Stimulated activated naive B cell treated with anti-CD40 and anti-IgM and Interleukin-4, amounts not matched to agents 10 μg/mL and 1 μg/mL and 100 μg/mL, for 72 hours (primary cell): ENCODE results near the gene GPR68.
A peak's percentile ranks its signal among the peaks of the same experiment; 100 is the strongest.

ENCODE experiments used
- ATAC-seq, 2 donors: fragments of 150-1000 bp; cut with Tn5 transposase; replicated peaks; 2 replicates each; pipeline ENCODE4 v1.10.0; 2021; ENCODE audit warnings: moderate library complexity in 1 of 2
- DNase-seq: peaks from one replicate; pipeline ENCODE4 v3.0.0; 2021
- H3K27ac Mint-ChIP-seq: one replicate; pipeline ENCODE4 v1.8.0; 2022; ENCODE audit warnings: mild to moderate bottlenecking, mixed read lengths
- H3K27me3 Mint-ChIP-seq, 2 donors: one replicate each; pipeline ENCODE4 v1.8.0; 2022; ENCODE audit warnings: mixed read lengths in 2 of 2
- H3K36me3 Mint-ChIP-seq, 2 donors: one replicate each; pipeline ENCODE4 v1.8.0; 2022; ENCODE audit warnings: mixed read lengths in 2 of 2, mild to moderate bottlenecking in 1 of 2
- H3K4me1 Mint-ChIP-seq, 2 donors: one replicate each; pipeline ENCODE4 v1.8.0; 2022; ENCODE audit warnings: mixed read lengths in 2 of 2, mild to moderate bottlenecking in 1 of 2
- H3K4me3 Mint-ChIP-seq, 2 donors: one replicate each; pipeline ENCODE4 v1.8.0; 2022; ENCODE audit warnings: mild to moderate bottlenecking in 2 of 2, mixed read lengths in 2 of 2, moderate library complexity in 1 of 2
- H3K9me3 Mint-ChIP-seq, 2 donors: one replicate each; pipeline ENCODE4 v1.8.0; 2022; ENCODE audit warnings: mixed read lengths in 2 of 2, mild to moderate bottlenecking in 1 of 2

Gene GPR68

DNA sequence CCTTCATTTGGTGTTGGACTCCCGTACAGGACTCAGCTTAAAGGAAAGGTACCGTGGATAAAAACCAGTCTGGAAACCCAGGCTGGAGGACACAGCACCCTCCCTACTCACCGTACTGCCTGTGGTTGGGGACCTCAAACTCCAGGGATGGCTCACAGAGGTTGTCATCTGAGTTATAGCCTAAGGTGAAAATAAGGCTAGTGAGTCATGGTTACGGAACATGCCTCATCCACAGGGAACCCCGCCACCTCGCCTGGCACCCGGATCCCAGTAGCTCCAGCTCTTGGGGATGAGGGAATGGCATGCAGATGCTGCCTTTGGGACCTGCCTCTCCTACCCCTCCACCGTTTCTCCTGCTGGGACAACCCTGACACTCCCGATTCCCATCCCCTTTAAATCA lies 36.8 kb upstream of the GPR68 start:
- peaks cover 0 to 1% of the 10 kb centered on the region in 2 donors for H3K9me3 Mint-ChIP-seq
- H3K4me3 Mint-ChIP-seq, result no peak overlapping the region
- peaks cover 45 to 61% of the 10 kb centered on the region in 2 donors for H3K36me3 Mint-ChIP-seq
- DNase-seq, result no peak
- no peaks in the 10 kb centered on the region for H3K27me3 Mint-ChIP-seq
- H3K27ac Mint-ChIP-seq, result peak overlapping the region; percentile 90
- ATAC-seq, result no peak
- H3K4me1 Mint-ChIP-seq, result peaks cover 15 to 22% of the 10 kb centered on the region in 2 donors

DNA sequence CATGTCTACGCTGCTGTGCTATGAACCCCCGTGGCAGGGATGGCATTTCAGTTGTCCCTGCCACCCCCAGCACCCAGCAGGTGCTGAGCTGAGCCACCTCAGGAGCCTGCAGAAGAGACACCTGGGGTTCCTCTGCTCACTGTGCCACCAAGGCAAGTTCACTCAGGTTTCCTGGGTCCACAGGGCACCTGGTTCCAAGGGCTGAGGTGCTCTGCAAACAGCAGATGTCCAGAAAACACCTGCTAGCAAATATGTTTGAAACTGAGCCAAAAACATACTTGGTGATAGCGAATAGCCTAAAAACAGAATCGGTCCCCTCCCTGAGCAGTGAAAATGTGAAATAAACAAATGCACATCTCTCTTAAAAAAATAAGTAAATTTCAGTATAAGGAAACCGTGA lies 35.6 kb upstream of the GPR68 start:
- Mint-ChIP-seq H3K27ac (no peak overlapping the region), H3K27me3 (no peaks in the 10 kb centered on the region), H3K36me3 (peaks cover 40 to 54% of the 10 kb centered on the region in 2 donors), H3K4me1 (peaks cover 6 to 10% of the 10 kb centered on the region in 2 donors), H3K9me3 (peaks cover 0 to 1% of the 10 kb centered on the region in 2 donors), H3K4me3 (no peak overlapping the region)
- DNase-seq (no peak), ATAC-seq (no peak)

DNA sequence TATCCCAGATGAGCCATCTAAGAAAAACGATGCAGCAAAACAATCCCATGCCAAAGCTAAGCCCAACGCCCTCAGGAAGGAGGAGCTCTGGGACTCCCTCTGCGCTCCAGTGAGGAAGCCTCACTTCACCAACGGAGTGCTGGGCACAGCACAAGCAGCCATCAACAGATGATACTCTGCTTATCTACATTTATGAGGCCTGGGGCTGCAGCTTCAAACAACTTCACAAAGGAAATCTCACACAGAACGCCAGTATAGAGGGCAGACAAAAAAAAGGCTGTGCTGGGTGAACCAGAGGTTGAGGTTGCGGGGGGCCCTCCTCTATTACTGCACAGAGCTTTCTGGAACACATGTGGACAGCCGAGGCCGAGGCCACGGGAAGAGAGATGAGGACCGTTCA lies 34.9 kb upstream of the GPR68 start:
- Mint-ChIP-seq H3K27me3 (no peaks in the 10 kb centered on the region), H3K4me3 (no peak overlapping the region), H3K36me3 (peaks cover 46 to 53% of the 10 kb centered on the region in 2 donors), H3K27ac (peak overlapping the region; percentile 56), H3K4me1 (peaks cover 1 to 2% of the 10 kb centered on the region in 2 donors), H3K9me3 (peaks cover 0 to 1% of the 10 kb centered on the region in 2 donors)
- DNase-seq (no peak), ATAC-seq (no peak)

DNA sequence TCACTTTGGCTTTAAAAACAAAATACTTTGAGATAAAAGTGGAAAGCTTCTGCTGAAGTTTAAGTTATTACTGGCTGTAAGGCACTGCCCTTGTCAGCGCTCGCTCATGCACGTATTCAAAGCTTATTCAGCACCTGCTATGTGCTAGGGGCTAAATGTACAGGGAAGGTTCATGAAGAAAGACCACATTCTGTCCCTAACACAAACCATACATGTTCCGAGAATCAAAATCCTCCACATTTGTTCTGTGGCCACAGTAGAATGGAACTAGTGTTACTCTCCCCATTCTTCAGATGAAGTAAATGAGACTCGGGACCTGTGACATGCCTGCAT lies 33.8 kb upstream of the GPR68 start:
- Mint-ChIP-seq H3K27ac (peak overlapping the region; percentile 51), H3K36me3 (peaks cover 44 to 48% of the 10 kb centered on the region in 2 donors), H3K9me3 (peaks cover 0 to 1% of the 10 kb centered on the region in 2 donors), H3K4me3 (no peak overlapping the region), H3K4me1 (no peaks in the 10 kb centered on the region), H3K27me3 (no peaks in the 10 kb centered on the region)
- DNase-seq (no peak), ATAC-seq (no peak)

DNA sequence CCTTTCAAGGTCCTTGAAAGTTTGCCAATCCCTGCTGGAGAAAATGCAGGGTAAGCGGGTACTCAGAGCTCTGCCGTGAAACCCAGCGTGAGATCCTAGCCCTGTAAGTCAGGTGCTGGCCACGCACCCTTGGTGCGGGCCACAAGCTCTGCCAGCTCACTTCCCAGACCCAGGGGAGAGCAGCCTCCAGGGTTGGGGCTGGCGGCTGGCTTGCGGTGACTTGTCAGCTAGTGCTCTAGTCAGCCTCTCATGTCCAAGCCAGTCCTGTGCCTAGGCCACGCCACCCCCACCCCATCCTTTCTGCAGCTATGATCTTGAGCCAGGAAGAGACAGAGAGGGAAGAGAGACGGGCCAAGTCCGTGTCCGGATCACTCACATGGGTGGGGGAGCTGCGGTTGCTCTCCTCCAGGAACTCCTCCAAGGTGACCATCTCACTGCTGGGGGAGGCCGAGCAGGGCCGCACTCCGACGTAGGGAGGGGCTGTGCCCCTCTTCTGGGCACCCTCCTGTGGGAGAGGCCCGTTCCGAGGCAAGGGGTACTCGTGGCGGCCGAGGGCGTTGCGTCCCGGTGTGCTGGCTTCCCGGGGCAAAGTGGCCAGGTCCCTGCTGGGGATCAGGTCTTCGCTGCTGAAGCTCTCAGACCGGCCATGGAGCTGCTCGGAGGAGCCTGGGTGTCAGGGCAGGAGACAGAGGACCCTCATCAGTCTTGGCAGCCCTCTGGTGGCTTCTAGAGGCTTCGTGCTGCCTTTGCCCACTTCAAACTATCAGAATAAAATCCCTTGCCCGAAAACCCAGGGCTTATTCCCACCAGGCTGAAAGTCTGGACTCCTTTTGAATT lies 33.3 kb upstream of the GPR68 start:
- DNase-seq, result no peak
- H3K27ac Mint-ChIP-seq, result peak overlapping the region; percentile 25
- H3K9me3 Mint-ChIP-seq, result peaks cover 0 to 1% of the 10 kb centered on the region in 2 donors
- peaks cover 42 to 43% of the 10 kb centered on the region in 2 donors for H3K36me3 Mint-ChIP-seq
- no peak overlapping the region for H3K4me3 Mint-ChIP-seq
- ATAC-seq, result no peak
- no peaks in the 10 kb centered on the region for H3K4me1 Mint-ChIP-seq
- no peaks in the 10 kb centered on the region for H3K27me3 Mint-ChIP-seq

DNA sequence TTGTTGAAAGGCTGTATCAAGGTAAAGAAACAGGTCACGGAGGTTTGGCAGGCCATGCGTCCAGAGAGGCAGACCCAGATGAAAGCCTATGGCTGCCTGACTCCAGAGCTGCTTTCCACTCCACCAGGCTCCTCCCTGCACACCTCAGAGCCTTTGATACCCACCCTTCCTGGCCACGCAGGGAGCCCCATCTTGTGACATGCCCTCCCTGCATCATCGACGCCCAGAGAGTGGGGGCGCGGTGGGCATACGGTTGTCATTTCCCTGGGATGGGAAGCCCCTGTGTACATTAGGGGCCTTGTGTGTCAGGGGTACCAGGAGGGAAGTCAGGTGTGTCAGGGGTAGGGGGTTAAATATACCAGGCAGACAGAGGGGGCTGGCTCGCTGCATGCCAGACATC lies 30.3 kb upstream of the GPR68 start:
- H3K36me3 Mint-ChIP-seq, result peaks cover 39 to 44% of the 10 kb centered on the region in 2 donors
- H3K4me3 Mint-ChIP-seq, result no peak overlapping the region
- H3K27ac Mint-ChIP-seq, result peak overlapping the region; percentile 57

DNA sequence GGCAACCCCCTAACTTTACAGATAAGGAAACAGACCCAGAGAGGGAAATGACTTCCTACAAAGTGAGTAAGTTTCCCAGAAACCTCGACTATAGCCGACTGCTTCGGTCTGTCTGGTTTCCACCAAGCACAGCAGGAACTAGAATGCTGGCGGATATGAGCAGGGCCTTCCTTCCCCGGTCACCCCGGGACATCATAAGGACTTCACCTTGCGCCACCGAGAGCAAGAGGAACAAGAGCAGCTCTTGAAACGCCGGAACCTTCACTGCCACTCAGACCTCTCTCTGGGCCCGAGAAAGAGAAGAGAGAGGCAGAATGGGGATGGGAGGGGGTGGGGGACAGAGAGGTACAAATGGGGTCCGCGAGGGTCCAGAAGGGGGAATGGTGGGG lies 29.4 kb upstream of the GPR68 start:
- Mint-ChIP-seq H3K36me3 (peaks cover 48% of the 10 kb centered on the region in 2 donors), H3K9me3 (no peaks in the 10 kb centered on the region), H3K27me3 (no peaks in the 10 kb centered on the region), H3K27ac (no peak overlapping the region), H3K4me3 (no peak overlapping the region), H3K4me1 (peaks cover 3% of the 10 kb centered on the region in 2 donors)
- DNase-seq, result no peak
- ATAC-seq, result no peak

More for the DNA sequence above, 30.3 kb upstream of the GPR68 start:
- no peaks in the 10 kb centered on the region for H3K9me3 Mint-ChIP-seq
- no peaks in the 10 kb centered on the region for H3K27me3 Mint-ChIP-seq
- DNase-seq (no peak), ATAC-seq (no peak)
- no peaks in the 10 kb centered on the region for H3K4me1 Mint-ChIP-seq

DNA sequence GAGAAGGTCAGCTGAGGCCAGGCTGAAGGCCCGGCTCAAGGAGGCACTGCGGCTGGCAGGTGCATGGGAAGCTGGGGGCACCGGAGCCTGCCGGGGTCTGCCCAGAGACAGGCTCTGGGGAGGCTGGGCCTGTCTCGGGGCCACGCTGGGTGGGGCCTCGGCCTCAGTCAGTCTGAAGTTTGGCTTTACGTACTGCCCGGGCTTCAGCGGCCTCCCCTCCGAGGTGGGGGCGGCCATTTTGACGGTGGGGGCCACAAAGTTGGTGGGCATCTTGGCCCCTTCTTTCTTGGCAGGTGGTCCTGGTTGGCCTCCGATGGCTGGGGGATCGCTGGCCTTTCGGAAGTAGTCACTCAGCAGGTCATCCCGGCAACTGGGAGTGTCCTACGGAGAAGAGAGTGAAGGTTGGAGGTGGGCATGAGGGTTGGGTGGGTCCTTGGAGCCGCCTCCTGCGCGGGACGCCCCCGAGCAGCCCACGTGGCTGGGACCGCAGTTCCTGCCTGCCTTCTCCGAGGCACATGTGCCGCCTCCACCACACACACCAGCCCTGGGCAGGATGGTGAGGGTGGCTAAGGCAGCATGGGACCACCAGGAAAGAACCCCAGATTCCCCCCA lies 28.9 kb upstream of the GPR68 start:
- H3K4me1 Mint-ChIP-seq, result peaks cover 3 to 5% of the 10 kb centered on the region in 2 donors
- peaks cover 50% of the 10 kb centered on the region in 2 donors for H3K36me3 Mint-ChIP-seq
- no peaks in the 10 kb centered on the region for H3K9me3 Mint-ChIP-seq
- no peaks in the 10 kb centered on the region for H3K27me3 Mint-ChIP-seq
- DNase-seq, result no peak
- ATAC-seq, result no peak
- H3K4me3 Mint-ChIP-seq, result no peak overlapping the region
- no peak overlapping the region for H3K27ac Mint-ChIP-seq

DNA sequence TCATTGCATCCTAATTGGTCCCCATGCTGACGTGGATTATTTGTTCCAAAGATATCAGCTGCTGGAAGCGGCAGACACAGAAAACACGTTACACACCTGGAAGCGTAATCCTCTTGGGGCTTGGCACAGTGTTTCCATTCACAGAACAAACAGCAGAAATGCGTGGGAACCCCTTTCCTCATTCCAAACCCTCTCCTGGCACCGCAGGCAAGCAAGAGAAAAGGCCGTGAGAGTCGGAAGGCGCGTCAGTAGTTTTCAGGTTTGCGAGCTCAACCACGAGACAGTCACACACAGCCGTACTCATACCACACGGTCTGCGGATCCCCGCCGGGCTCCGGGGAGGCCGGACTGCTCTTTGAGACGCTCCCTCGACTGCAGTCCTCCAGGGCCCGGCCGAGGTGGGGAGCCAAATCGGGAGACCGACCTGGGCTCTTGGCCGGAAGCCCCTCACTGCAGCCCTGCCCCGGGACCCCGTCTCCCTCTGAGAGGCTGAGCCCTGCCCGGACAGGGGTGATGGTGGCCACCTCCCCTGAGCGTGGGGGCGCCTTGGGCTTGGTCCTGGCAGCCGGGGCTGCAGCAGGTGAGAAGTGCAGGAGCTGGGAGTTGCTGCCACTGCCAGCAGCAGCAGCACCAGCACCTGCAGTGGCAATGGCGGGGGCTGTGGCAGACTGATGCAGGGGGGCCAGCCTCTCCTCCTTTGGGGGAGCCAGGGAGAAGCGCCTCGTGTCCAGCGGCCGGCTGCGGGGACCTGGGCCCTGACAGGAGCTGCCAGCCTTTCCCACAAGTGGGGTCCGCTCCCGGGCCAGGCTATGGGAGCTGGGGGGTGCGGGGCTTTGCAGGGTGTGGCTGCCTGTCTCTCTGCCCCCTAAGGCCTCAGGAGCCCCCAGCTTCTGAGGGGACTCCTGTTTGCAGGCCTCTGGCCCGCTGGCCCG lies 28.1 kb upstream of the GPR68 start:
- DNase-seq, result no peak
- H3K36me3 Mint-ChIP-seq, result peaks cover 52 to 54% of the 10 kb centered on the region in 2 donors
- H3K9me3 Mint-ChIP-seq, result no peaks in the 10 kb centered on the region
- no peak overlapping the region for H3K4me3 Mint-ChIP-seq
- H3K27me3 Mint-ChIP-seq, result no peaks in the 10 kb centered on the region
- H3K27ac Mint-ChIP-seq, result peak overlapping the region; percentile 65
- no peak for ATAC-seq
- H3K4me1 Mint-ChIP-seq, result peaks cover 5 to 6% of the 10 kb centered on the region in 2 donors

DNA sequence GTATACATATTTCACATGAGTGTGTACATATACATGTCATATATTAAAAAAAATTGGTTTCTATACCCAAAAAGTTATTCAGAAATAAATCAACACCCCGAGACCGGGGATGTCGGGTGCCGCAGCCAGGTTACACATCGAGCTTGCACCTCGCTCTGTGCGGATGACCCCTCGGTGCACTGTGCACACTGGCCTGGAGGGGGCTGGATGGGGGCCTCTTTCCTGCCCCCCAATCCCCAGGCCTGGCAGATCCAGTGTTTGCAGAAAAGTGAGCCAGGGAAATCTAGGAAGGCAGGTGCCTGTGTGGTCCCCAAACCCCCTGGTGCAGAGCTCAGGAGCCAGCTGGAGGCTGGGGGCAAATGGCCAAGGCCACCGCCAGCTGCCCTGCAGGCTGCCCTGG lies 27.1 kb upstream of the GPR68 start:
- Mint-ChIP-seq H3K27ac (no peak overlapping the region), H3K4me1 (peaks cover 5 to 10% of the 10 kb centered on the region in 2 donors), H3K36me3 (peaks cover 51 to 54% of the 10 kb centered on the region in 2 donors), H3K9me3 (no peaks in the 10 kb centered on the region), H3K4me3 (no peak overlapping the region), H3K27me3 (no peaks in the 10 kb centered on the region)
- no peak for ATAC-seq
- no peak for DNase-seq

DNA sequence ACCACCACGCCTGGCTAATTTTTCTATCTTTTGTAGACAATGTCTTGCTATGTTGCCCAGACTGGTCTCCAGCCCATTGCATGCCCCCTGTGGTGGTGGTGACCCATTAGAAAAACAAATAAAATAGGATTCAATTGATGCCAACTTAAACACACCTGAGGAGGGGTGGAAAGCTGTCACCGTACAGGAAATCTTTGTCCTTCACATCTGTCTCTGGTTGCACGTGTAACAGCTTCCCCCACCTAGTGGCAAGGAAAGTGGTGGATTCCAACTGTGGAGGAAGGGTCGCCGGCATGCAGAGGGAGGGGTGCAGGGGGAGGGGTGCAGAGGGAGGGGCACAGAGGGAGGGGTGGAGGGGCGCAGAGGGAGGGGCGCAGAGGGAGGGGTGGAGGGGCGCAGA lies 26.1 kb upstream of the GPR68 start:
- no peaks in the 10 kb centered on the region for H3K9me3 Mint-ChIP-seq
- H3K4me3 Mint-ChIP-seq, result no peak overlapping the region
- peaks cover 6 to 11% of the 10 kb centered on the region in 2 donors for H3K4me1 Mint-ChIP-seq
- ATAC-seq (no peak), DNase-seq (no peak)
- H3K27ac Mint-ChIP-seq, result peak overlapping the region; percentile 69
- peaks cover 44 to 50% of the 10 kb centered on the region in 2 donors for H3K36me3 Mint-ChIP-seq
- H3K27me3 Mint-ChIP-seq, result peaks cover 0 to 3% of the 10 kb centered on the region in 2 donors

DNA sequence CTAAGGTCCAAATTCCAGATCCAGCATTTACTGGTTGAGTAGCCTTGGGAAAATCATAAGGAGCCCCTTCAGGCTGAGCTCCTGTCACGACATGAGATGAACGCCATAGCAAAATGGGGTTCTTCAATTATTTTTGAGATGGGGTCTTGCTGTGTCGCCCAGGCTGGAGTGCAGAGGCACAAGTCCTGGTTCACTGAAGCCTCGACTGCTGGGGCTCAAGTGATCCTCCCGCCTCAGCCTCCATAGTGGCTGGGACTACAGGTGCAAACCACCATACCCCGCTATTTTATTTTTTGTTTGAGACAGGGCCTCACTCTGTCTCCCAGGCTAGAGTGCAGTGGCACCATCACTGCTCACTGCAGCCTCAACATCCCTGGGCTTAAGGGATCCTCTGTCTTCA lies 25.7 kb upstream of the GPR68 start:
- Mint-ChIP-seq H3K27ac (peak overlapping the region; percentile 69), H3K9me3 (no peaks in the 10 kb centered on the region), H3K4me1 (peaks cover 10 to 14% of the 10 kb centered on the region in 2 donors), H3K27me3 (peaks cover 0 to 7% of the 10 kb centered on the region in 2 donors), H3K36me3 (peaks cover 44 to 52% of the 10 kb centered on the region in 2 donors), H3K4me3 (no peak overlapping the region)
- no peak for DNase-seq
- ATAC-seq, result no peak

DNA sequence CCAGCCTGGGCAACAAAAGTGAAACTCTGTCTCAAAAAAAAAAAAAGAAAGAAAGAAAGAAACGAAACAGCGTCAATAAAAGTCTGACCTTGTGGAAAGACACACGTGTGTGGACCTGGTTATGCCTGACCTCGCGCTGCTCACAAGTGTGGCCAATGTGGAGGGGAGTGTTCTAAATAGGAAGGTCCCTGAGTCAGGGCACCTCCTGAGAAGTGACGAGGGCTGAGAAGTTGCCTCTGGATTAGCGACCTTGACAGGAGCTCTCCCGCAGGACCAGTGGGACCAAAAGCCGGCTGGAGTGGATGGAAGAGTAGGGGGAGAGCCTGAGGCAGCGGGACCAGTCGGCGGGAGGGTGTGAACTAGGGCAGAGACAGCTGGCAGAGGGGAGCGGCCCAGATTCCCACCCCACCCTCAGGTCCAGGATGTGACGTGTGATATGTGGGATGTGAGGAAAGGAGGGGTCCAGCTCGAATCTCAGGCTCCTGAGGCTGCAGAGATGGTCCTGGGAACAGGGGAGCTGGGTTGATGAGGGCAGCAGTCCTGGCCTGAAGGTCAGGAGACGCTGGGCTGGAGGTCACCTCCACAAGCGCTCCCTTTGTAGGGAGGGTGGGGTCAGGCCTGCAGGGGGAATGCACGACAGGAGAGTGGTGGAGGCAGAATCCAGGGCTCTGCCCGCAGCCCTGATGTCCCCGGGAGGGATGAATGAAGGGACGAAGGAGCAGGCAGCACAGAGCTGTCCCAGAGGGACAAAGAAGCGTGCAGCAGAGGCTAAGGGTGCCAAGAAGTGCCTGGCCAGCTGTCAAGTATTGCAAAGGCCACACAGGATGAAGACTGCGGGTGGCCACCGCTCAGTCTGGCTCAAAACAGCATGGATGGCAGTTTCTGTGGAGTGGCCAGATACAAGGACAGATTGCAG lies 24.8 kb upstream of the GPR68 start:
- H3K9me3 Mint-ChIP-seq, result no peaks in the 10 kb centered on the region
- peaks cover 37 to 45% of the 10 kb centered on the region in 2 donors for H3K36me3 Mint-ChIP-seq
- peaks cover 0 to 10% of the 10 kb centered on the region in 2 donors for H3K27me3 Mint-ChIP-seq
- H3K4me3 Mint-ChIP-seq, result no peak overlapping the region
- ATAC-seq (no peak), DNase-seq (no peak)
- H3K27ac Mint-ChIP-seq, result peak overlapping the region; percentile 66
- peaks cover 17 to 18% of the 10 kb centered on the region in 2 donors for H3K4me1 Mint-ChIP-seq
